ENCODE results near the gene CCDC97.

CCDC97 gene

DNA sequence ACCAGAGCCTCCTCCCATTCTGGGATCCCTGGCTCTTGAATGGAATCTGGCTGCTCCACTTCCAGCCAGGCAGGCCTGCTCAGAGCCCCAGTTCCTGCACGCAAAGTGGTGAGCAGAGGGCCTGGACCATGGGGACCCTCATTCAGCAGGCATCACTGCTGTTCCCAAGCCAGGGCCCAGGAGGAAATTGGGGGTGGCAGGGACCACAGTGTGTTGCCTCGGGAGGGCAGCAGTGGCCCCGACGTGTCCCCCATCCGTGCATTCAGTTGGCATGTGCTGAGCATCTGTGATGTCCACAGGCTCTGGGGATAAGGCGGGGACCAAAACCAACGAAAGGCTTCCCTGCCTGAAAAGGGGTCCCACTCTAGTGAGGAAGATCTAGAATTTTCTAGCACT lies 11.2 kb downstream of the CCDC97 start:
- DNase-seq: no peak

DNA sequence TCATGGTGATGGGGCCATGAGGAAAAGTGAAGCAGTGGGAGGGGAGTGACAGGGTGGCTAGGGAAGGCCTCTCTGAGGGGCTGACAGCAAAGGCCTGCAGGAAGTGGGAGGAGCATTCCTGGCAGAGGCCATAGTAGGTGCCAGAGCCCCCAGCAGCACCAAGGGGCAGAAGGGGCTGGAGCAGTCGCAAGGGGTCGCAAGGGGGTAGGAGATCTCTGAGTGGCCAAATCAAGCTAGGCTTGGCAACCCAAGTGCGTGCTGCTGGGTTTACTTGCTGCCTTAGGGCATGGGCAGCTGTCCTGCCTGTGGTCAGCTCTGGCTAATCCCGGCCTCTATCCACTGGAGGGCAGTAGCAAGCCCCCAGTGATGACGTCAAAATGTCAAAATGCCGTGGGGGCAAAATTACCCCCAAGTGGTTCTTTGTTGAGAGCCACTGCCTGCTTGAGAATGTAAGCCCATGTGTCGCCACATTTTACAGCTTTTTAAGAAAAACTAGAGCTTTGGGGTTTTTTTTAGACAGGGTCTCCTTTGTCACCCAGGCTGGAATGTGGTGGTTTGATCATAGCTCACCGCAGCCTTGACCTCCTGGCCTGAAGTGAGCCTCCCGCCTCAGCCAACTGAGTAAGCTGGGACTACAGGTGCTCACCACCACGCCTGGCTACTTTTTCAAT lies 11.8 kb downstream of the CCDC97 start:
- DNase-seq: no peak

GRCh38 chr19:41322451-41322850 lies 12.5 kb downstream of the CCDC97 start:
- no peak for DNase-seq

DNA sequence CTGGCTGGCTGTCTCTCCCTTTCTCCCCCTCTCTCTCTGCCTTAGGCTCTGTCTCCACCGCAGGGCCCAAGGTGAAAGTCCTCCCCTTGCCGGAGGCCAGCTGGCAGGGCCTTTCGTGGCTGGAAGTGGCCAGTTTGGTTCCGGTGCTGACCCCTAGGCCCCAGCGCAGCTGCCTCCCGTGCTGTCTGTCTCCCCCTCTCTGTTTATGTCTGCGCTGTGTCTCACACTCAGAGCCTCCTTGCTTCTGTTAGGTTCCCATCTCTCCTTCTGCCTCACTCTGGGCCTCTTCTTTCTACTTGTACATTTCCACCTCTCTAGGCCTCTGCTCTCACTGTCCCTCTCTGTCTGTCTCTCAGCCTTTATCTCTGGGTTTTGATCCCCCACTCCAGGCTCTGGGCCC lies 13.1 kb downstream of the CCDC97 start:
- no peak for DNase-seq

DNA sequence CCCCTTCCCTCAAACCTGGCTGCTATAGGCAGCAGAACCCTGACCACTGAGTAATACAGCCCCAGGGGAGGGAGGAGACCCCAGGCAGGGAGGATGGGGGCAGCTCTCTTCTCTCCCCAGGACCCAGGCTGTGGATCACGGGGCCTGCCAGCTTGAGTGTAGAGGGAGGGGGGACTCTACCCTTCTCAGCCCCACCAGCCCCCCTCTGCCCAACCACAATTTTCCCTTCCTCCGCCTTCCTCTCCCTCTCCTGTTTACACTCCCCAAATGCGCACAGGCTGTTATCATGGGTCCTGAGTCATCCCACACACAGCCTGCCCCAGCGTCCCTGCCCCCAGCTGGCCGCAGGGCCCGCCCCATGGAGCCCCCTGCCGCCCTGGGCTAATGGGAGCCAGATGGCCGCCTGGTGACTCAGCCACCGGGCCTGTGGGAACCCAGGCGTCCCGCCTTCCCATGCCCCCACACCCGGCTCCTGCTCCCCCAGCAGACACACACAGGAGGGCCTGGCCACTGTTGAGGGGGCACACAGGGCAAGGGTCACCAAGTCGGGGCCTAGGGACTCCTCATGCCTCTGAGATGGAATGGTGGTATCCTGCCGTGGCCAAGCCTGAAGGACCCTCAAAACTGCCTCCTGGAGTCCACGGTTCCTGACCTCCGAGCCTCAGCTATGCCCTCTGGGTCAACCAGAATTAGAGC lies 13.6 kb downstream of the CCDC97 start:
- no peak for DNase-seq

GRCh38 chr19:41324231-41324702 lies 14.3 kb downstream of the CCDC97 start:
- no peak for DNase-seq

- DNase-seq: no peak
These were observed 15.1 kb downstream of the CCDC97 start for GRCh38 chr19:41324921-41325639.

DNA sequence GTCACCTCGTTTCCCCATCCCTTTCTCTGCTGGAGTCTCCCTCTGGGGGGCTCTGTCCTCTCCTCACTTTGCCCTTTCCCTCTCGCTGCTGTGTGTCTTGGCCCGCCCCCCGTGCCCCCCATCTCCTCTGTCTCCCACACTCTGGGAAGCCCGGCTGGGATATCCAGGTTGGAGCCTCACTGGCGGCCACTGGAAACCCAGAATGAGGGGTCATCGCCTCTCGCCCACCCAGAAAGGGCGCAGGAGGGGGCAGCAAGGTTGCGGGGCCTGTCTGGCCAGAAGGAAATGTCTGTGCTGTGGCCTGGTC lies 15.6 kb downstream of the CCDC97 start:
- no peak for DNase-seq

GRCh38 chr19:41325947-41326706 lies 16.2 kb downstream of the CCDC97 start:
- no peak for DNase-seq

DNA sequence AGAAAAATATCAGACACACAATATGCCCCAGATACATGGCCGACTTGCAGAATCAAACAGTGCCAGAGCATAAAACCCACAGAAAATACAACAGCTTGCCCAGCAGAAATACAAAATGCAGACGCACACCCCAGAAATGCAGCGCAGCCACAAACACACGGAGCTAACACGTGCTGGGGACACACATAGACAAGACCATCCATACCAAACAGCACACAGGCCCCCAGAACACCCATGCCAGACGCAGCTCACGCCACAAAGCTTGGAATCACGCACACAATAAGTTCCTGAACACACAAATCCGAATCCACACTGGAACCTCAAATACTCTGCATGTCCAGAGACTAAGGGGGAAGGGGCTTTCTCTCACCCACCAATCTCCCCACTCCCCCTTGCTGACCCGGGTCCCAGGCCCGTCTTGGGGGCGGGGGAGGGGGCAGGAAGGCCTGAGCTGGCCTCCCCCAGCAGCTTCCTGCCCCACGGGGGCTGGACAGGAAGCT lies 17.2 kb downstream of the CCDC97 start:
- no peak for DNase-seq

GRCh38 chr19:41327576-41328156 lies 17.7 kb downstream of the CCDC97 start:
- no peak for DNase-seq

DNA sequence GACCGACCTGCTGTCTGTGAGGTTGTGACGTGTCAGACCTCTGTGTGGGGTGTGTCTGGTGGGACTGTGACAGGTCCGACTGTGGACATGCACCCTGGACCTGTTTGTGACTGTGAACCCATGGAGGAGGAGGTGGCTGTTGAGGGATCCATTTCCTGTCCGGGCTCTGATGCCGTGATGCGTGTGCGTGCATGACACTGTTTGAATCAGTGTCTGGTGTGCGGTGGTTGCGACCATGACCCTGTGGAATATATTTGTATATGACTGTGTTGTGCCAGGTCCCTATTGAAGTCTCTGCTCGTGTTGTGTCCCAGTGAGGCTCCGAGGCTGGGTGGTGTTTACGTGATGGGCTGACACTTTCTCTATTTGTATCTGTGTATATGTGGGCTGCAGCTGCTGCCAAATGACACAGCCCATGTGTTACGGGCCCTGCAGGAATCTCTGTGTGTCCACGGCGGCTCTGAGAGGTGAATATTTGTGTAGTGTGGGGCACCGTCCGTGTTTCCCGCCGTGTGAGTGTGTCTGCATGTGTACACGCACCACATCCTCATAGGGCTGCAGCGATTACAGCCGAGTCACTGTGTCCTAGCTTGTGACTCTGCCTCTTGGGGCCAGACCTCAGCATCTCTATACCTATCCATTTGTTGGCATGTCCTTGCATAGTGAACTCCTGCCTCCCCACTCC lies 18.3 kb downstream of the CCDC97 start:
- DNase-seq: no peak

GRCh38 chr19:41328842-41329225 lies 18.9 kb downstream of the CCDC97 start:
- DNase-seq: no peak

- DNase-seq: no peak
These were observed 20.5 kb downstream of the CCDC97 start for GRCh38 chr19:41330481-41330880.

DNA sequence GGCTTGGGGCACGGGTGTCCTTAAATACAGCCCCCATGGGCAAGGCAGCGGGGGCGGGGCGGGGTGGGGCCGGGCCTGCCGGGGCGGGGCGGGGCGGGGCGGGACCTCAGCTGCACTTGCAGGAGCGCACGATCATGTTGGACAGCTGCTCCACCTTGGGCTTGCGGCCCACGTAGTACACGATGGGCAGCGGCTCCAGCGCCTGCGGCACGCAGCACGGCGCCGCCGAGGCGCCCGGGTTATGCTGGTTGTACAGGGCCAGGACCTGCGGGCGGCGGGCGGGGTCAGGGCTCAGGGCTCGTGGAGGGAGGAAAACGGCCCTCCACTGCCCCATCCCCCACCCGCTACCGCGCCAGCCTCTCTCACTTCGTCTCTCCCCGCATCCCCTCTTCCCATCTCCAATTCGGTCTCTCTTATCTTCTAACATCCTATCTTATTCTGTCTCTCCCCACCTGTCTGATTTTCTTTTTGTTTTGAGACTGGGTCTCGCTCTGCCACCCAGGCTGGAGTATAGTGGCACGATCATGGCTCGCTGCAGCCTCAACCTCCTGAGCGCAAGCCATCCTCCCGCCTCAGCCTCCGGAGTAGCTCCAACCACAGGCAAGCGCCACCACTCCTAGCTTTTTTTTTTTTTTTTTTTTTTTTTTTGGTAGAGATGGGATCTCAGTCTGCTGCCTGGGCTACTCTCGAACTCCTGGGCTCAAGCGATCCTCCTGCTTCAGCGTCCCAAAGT lies 21.1 kb downstream of the CCDC97 start:
- no peak for DNase-seq

DNA sequence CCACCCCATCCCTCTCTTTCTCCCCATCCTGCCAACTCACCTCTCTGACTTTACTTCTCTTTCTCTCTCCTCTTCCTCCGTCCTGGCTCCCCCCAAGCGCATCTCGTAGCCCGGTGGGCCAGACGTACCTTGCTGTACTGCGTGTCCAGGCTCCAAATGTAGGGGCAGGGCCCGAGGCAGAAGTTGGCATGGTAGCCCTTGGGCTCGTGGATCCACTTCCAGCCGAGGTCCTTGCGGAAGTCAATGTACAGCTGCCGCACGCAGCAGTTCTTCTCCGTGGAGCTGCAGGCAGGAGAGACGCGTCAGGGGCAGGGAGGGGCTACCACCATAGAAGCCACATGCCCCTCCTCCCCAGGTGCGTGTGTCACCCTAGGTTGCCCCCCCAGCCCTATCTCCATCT lies 22.0 kb downstream of the CCDC97 start:
- no peak for DNase-seq

DNA sequence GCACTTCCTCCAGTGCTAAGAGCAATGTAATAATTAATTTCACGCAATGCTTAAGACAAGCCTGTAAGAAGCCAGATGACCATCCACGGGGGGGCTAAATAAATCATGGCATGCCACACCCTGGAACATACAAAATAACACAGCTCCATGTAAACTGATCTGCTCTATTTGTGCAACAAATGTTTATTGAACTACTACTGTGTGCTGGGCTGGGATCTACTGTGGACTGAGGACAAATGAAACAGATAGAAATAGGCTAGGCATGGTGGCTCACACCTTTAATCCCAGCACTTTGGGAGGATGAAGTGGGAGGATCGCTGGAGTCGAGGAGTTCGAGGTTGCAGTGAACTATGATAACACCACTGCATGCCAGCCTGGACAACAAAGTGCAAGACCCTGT lies 22.5 kb downstream of the CCDC97 start:
- no peak for DNase-seq

GRCh38 chr19:41334793-41335192 lies 24.8 kb downstream of the CCDC97 start:
- no peak for DNase-seq

- DNase-seq: no peak
These were observed 25.5 kb downstream of the CCDC97 start for GRCh38 chr19:41335467-41335866.

DNA sequence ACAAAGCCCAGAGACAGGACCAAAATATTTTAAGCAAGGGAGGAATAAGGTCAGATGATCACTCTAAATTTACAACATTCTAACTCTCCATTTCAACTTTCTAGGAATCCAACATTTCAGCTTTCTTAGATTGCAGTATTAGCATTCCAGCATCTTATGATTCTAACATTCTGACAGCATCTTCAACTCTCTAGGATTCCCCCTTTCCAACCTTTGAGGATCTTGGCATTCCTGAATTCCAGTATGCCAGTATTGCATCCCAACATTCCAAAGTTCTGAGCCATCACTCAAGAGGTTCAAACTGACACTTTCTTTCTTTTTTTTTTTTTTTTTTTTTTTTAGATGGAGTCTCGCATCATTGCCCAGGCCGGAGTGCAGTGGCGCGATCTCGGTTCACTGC lies 30.0 kb downstream of the CCDC97 start:
- no peak for DNase-seq

DNA sequence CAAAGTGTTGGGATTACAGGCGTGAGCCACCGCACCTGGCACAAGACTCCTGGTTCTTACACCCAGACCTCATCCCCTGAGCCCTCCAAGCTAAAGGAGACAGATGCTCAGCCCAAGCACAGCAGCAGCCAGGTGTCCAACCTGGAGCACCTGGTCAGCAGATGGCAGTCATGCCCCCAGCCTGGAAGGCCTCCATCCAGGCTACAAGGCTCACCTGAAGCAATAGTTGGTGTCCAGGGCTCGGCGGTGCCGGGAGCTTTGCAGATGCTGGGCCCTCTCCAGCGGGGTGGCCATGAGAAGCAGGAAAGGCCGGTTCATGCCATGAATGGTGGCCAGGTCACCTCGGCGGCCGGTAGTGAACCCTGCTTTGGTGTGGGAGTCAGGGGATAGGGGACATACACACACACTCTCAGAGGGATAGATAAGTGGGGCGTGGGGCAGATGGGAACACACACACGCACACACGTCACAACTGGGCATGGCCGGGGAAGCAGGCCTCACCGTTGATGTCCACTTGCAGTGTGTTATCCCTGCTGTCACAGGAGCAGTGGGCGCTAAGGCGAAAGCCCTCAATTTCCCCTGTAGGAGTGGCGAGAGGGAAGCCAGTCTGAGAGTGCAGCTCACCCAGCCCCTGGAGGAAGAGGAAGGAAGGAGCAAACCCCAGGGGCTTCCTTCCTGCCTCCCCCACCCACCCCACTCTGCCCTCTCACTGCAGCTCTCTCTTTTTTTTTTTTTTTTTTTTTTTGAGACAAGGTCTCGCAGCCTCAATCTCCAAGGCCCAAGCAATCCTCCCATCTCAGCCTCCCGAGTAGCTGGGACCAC lies 31.9 kb downstream of the CCDC97 start:
- no peak for DNase-seq

Data from NCI-H187 treated with DMSO at 0.1 percent for 48 hours (cell line).